Activated CD4-positive, alpha-beta memory T cell treated with anti-CD3 and anti-CD28 coated beads for 36 hours (primary cell): Measurements from ENCODE around the gene SLC25A52. TPM values are rescaled to one million over a fixed set of nuclear protein-coding genes. Genes with fewer than 3 reads are reported as not detected.
"Not testable (repeated sequence)": the region's sequence is repeated elsewhere in the genome, so short reads cannot be mapped to it uniquely, and the experiment has no call there.

Experiments used
- CTCF ChIA-PET: fragments of 350-600 bp; sonication (Branson Sonifier 250); formaldehyde crosslinking; loops from one replicate; lab custom pipeline; 2021; ENCODE audit warnings: antibody characterized with exemption, inconsistent platforms; lab: Charles Lee
- POLR2A ChIA-PET: fragments of 350-600 bp; sonication (Branson Sonifier 250); formaldehyde crosslinking; loops from one replicate; lab custom pipeline; 2021; ENCODE audit warnings: antibody characterized with exemption; lab: Charles Lee
- DNase-seq: peaks from one replicate; pipeline ENCODE4 v3.0.0-alpha.2; 2020
- H3K27ac Mint-ChIP-seq: one replicate; pipeline ENCODE4 v1.8.0; 2021; ENCODE audit warnings: mixed read lengths
- H3K27me3 Mint-ChIP-seq: one replicate; pipeline ENCODE4 v1.8.0; 2021; ENCODE audit warnings: mixed read lengths
- H3K36me3 Mint-ChIP-seq: one replicate; pipeline ENCODE4 v1.8.0; 2021; ENCODE audit warnings: mixed read lengths
- H3K4me1 Mint-ChIP-seq: one replicate; pipeline ENCODE4 v1.8.0; 2021; ENCODE audit warnings: low read depth, mixed read lengths
- H3K4me3 Mint-ChIP-seq: one replicate; pipeline ENCODE4 v1.8.0; 2021; ENCODE audit warnings: mild to moderate bottlenecking, mixed read lengths
- H3K9me3 Mint-ChIP-seq: one replicate; pipeline ENCODE4 v1.8.0; 2021; ENCODE audit warnings: mixed read lengths
- intact Hi-C: fragments of 100-400 bp; cut with micrococcal nuclease; formaldehyde crosslinking; loops from one replicate; pipeline ENCODE4 v1.15.1; 2023
- total RNA-seq, 2 experiments: library from RNA; stranded (reverse); gene quantifications; one replicate each; pipeline ENCODE4 v1.2.3, GENCODE V29; 2021

The SLC25A52 gene
- total RNA-seq, 2 experiments from 2014 or later, result 0.21 TPM; not detected in 1

DNA sequence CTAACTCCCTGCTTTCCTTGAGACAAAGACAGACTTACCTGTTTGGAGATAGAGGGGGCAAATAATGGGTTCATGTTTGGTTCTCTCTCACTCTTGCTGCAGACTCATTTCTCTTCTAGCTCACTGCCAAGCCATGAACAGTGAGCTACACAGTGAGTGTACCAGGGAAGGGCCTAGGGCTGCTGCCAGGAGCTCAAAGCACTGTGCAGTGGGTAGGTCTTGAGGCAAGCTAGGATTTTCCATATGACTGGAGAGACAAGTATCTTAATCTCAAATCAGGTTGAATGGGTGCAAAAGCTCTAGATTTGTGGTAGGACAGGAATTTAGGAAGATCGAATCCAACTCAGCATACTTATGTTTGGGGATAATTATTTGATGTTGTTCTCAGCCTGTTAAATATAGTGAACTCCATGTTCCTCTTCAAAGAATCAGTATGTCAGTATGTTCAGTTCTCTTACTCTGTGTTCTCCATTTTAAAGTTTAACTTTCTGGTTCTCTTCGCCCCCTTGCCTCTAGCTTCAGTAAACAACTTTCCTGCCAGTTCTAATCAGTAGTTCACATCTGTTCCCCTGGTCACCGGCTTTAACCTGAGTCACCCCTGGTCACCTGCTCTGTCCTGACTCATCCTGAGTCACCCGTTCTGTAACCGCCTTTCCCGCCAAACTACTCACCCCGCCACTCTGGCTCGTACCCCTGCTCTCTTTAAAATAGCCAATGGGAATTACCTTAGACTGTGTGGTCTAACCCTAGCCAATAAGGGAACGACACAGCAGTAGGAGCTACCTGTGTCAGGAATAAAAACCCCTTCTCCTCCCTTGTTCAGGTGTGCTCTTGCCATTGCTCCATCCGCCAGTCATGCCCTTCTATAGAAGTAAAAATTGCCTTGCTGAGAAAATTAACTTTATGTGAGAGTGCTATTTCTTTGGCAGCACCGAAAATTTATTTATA, 21.9 kb downstream of the SLC25A52 start:
- Mint-ChIP-seq H3K36me3 (no peaks in the 10 kb centered on the region), H3K27me3 (no peaks in the 10 kb centered on the region), H3K27ac (no peak overlapping the region), H3K9me3 (peaks cover 12% of the 10 kb centered on the region), H3K4me1 (no peaks in the 10 kb centered on the region), H3K4me3 (no peak overlapping the region)
- intact Hi-C loops, result no loop called here
- CTCF ChIA-PET, result interaction anchor here (0.9 to 1.5 kb wide), 3 partner anchors 14 to 239 kb away, joined by 3 to 4 read pairs (median 3); no protein-coding TSS in a partner anchor
- no peak for DNase-seq
- POLR2A ChIA-PET, result no interaction called here

DNA sequence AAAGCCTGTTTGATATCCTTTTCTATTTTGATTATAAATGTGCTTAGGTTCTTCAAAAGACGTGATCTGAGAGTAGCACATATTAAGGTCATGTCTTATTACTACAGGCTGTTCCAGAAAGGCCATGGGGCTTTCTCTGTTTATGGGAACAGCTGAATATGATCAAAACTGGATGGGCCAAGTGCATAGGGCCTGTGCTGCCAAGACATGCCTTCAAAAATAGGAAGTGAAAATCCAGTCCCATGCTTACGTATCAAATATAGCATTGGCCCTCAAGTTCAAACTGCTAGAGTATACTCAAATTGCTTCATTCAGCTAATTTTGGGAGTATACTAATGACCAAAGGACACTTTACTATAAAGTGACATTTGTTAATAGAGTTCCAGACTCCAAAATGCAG, 24.1 kb downstream of the SLC25A52 start:
- POLR2A ChIA-PET, result no interaction called here
- no peaks in the 10 kb centered on the region for H3K36me3 Mint-ChIP-seq
- intact Hi-C loops, result no loop called here
- CTCF ChIA-PET, result interaction anchor here (1.3 to 1.4 kb wide), 2 partner anchors 14 kb away, joined by 3 to 6 read pairs; no protein-coding TSS in a partner anchor
- H3K9me3 Mint-ChIP-seq, result peaks cover 12% of the 10 kb centered on the region
- no peak overlapping the region for H3K27ac Mint-ChIP-seq
- no peak for DNase-seq
- H3K4me3 Mint-ChIP-seq, result no peak overlapping the region
- H3K27me3 Mint-ChIP-seq, result no peaks in the 10 kb centered on the region
- H3K4me1 Mint-ChIP-seq, result no peaks in the 10 kb centered on the region

DNA sequence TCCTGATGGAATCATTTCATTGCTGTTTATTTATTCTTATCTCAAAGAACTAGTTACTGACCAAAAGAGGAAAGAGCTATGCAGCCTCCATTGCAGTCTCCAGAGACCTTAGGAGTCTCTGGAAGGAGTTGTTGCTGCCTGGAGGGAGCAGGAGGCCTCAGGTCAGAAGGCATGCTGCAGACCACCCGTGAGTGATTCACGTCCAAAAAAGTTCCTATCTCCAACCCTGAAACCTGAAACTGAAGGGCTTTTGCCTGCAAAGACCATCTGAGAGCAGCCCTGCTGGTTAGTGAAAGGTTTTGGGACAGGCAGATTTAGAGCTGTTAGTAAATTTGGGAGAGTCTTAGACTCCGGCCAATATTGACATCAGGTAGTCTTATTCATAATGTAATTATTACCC, 29.1 kb downstream of the SLC25A52 start:
- Mint-ChIP-seq H3K9me3 (peaks cover 5% of the 10 kb centered on the region), H3K36me3 (no peaks in the 10 kb centered on the region), H3K4me3 (no peak overlapping the region), H3K27me3 (peaks cover 9% of the 10 kb centered on the region), H3K27ac (no peak overlapping the region), H3K4me1 (no peaks in the 10 kb centered on the region)
- no peak for DNase-seq
- ChIA-PET POLR2A (no interaction called here), CTCF (interaction anchor here (0.6 to 4.8 kb wide), 2 partner anchors 9 to 175 kb away, joined by 4 to 27 read pairs; no protein-coding TSS in a partner anchor)
- intact Hi-C loops, result no loop called here

DNA sequence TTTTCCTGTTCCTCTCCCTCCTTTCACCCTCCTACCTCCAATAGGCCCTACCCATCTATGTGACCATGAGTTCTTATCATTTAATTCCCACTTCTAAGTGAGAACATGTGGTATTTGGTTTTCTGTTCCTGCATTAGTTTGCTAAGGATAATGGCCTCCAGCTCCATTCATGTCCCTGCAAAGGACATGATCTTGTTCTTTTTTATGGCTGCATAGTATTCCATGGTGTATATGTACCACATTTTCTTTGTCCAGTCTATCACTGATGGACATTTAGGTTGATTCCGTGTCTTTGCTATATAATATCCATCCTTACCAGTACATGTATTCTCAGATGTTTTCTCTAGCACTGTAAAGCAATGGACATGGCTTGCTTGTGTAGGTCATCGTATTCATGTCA, 31.5 kb downstream of the SLC25A52 start:
- H3K4me3 Mint-ChIP-seq, H3K4me1 Mint-ChIP-seq, POLR2A ChIA-PET, H3K27ac Mint-ChIP-seq, H3K36me3 Mint-ChIP-seq, intact Hi-C loops, CTCF ChIA-PET, DNase-seq, H3K9me3 Mint-ChIP-seq: not testable (repeated sequence)
- H3K27me3 Mint-ChIP-seq, result peaks cover 16% of the 10 kb centered on the region

DNA sequence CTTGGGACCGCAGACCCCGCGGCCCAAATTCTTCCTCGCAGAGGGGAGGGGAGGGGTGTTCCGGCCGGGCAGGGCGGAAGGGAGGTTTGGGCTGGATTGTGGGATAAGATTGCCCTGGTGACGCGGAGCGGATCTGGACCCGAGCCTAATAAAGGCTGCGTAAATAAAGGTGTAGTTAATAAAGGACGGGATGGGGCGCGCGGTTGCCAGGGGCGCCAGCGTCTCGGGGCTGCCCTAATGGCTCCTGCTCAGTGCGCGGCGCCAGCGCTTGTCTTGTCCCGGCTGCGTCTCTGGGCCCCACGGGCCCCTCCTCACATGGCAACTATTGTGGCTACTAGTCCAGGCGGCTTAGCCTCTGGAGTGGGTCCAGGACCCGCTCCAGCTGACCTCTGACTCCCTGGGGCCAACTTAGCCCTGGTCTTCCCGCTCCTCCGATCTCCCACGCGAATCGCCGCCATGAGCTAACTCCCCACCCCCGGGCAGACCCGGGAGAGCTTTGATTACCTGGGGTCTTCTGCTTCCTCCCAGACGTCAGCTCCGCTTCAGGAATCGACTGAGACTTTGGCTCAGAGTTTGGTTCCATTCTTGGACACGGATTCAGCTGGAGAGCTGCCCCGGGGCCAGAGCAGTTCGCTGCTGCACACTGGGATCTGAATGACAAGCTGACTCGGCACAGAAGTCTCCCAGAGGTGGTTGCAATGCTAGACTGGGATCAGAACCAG, 36.5 kb downstream of the SLC25A52 start:
- no peak for DNase-seq
- intact Hi-C loops, result loop anchor here (2.0 kb wide), 1 partner anchor 65 kb away; no protein-coding TSS in a partner anchor

DNA sequence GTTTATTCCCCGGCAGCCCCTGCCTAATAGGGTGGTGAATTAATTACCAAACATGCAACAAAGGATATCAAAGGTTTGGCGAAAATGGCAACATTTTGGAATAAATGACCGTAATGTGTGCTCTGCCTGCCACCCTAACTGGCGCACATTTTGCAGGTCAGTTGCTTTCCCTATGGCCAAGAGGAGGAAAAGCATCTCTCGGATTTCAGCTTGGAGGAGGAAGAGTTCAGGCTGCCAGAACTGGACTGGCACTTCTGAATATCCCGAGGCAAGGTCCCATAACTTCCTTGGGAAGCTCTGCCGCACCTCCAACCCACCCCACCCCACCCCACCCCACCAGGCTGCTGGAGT, 37.1 kb downstream of the SLC25A52 start:
- ChIA-PET POLR2A (no interaction called here), CTCF (interaction anchor here (0.8 to 8.9 kb wide), 15 partner anchors 9 to 254 kb away, joined by 3 to 186 read pairs (median 3); no protein-coding TSS in a partner anchor)
- H3K27ac Mint-ChIP-seq, result no peak overlapping the region
- H3K27me3 Mint-ChIP-seq, result peaks cover 20% of the 10 kb centered on the region
- no peak overlapping the region for H3K4me3 Mint-ChIP-seq
- intact Hi-C loops, result loop anchor here (2.0 kb wide), 1 partner anchor 65 kb away; no protein-coding TSS in a partner anchor
- H3K36me3 Mint-ChIP-seq, result no peaks in the 10 kb centered on the region
- peaks cover 11% of the 10 kb centered on the region for H3K9me3 Mint-ChIP-seq
- peaks cover 5% of the 10 kb centered on the region for H3K4me1 Mint-ChIP-seq
- DNase-seq, result no peak

More for the DNA sequence above, 36.5 kb downstream of the SLC25A52 start:
- Mint-ChIP-seq H3K36me3 (no peaks in the 10 kb centered on the region), H3K9me3 (peaks cover 9% of the 10 kb centered on the region), H3K27me3 (peaks cover 21% of the 10 kb centered on the region), H3K27ac (no peak overlapping the region), H3K4me3 (peak overlapping the region; percentile 53), H3K4me1 (peaks cover 5% of the 10 kb centered on the region)
- ChIA-PET CTCF (interaction anchor here (1.1 to 8.9 kb wide), 9 partner anchors 8 to 174 kb away, joined by 3 to 186 read pairs (median 4); no protein-coding TSS in a partner anchor), POLR2A (no interaction called here)

DNA sequence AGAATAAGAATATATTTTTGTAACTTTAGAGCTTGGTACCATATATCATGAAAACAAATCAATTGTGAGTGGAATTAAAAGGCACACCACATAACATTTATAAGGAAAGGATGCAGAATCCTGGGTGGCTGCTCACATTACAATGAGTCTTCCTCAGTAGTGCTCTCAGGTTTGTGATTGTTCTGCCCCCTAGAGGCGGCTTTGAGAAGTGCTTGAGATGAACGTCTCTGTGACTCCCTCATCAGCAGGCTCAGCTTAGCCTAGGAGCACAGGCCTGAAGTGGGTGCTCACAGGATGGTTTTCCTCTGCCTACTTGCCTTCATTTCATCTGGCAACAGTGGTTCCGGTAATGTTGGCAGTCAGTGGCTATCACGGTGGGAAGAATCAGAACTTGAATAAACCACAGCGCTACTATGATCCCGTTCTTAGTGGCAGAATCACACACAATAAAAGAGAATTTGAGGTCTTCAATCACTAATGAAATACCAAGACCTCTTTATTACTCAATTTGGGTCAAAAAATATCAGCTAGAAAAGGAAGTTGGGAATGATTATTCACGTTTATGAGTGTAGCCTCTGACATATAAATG, 38.2 kb downstream of the SLC25A52 start:
- peak; percentile 87 for DNase-seq
- CTCF ChIA-PET, result interaction anchor here (0.6 to 8.9 kb wide), 28 partner anchors 10 to 255 kb away, joined by 3 to 186 read pairs (median 4); no protein-coding TSS in a partner anchor
- H3K9me3 Mint-ChIP-seq, result peaks cover 11% of the 10 kb centered on the region
- peaks cover 5% of the 10 kb centered on the region for H3K4me1 Mint-ChIP-seq
- no peak overlapping the region for H3K27ac Mint-ChIP-seq
- no peak overlapping the region for H3K4me3 Mint-ChIP-seq
- H3K27me3 Mint-ChIP-seq, result peaks cover 20% of the 10 kb centered on the region
- intact Hi-C loops, result loop anchor here (1.0 to 2.0 kb wide), 2 partner anchors 64 to 166 kb away; no protein-coding TSS in a partner anchor
- POLR2A ChIA-PET, result no interaction called here
- no peaks in the 10 kb centered on the region for H3K36me3 Mint-ChIP-seq

DNA sequence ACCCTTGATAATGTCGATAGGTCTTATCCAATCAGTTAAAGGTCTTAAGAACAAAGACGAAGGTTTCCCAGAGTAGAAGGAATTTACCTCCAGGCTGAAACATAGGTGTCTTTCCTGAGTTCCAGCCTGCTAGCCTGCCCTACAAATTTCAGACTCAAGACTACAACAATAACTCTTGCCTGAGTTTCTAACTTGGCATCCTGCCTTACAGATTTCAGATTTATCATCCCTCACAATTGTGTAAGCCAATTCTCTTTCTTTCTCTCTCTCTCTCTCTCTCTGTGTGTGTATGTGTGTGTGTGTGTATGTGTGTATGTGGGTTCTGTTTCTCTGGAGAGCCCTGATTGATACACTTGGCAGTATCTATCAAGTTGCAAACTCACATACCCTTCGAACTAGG, 39.1 kb downstream of the SLC25A52 start:
- Mint-ChIP-seq H3K4me1 (peaks cover 5% of the 10 kb centered on the region), H3K9me3 (peaks cover 11% of the 10 kb centered on the region), H3K27me3 (peaks cover 16% of the 10 kb centered on the region), H3K27ac (no peak overlapping the region), H3K4me3 (no peak overlapping the region), H3K36me3 (no peaks in the 10 kb centered on the region)
- DNase-seq, result no peak
- intact Hi-C loops, result no loop called here
- ChIA-PET CTCF (interaction anchor here (0.6 to 8.9 kb wide), 17 partner anchors 11 to 176 kb away, joined by 3 to 186 read pairs (median 5); no protein-coding TSS in a partner anchor), POLR2A (no interaction called here)

DNA sequence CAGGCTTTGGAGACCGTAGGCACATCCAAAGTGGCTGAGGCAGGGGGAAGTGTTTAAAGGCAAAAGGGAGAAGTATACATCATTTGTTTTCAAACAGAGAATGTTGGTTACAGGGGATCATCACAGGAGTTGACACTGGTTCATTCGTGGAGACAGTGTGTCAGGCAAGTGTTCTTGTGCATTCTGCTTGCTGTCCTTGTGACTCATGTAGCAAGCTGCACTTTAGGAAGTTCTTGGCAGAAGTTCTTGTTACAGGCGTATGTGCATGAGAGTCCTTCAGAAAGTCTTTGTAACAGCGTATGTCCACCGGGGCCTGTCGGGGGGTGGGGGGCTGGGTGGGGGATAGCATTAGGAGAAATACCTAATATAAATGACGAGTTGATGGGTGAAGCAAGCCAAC, 39.8 kb downstream of the SLC25A52 start:
- CTCF ChIA-PET, result interaction anchor here (4.6 to 8.9 kb wide), 2 partner anchors 11 to 161 kb away, joined by 27 to 186 read pairs; no protein-coding TSS in a partner anchor
- Mint-ChIP-seq H3K4me3 (no peak overlapping the region), H3K27me3 (peaks cover 16% of the 10 kb centered on the region), H3K9me3 (peaks cover 11% of the 10 kb centered on the region), H3K4me1 (peaks cover 5% of the 10 kb centered on the region), H3K36me3 (no peaks in the 10 kb centered on the region), H3K27ac (no peak overlapping the region)
- POLR2A ChIA-PET, result no interaction called here
- intact Hi-C loops, result no loop called here
- no peak for DNase-seq

DNA sequence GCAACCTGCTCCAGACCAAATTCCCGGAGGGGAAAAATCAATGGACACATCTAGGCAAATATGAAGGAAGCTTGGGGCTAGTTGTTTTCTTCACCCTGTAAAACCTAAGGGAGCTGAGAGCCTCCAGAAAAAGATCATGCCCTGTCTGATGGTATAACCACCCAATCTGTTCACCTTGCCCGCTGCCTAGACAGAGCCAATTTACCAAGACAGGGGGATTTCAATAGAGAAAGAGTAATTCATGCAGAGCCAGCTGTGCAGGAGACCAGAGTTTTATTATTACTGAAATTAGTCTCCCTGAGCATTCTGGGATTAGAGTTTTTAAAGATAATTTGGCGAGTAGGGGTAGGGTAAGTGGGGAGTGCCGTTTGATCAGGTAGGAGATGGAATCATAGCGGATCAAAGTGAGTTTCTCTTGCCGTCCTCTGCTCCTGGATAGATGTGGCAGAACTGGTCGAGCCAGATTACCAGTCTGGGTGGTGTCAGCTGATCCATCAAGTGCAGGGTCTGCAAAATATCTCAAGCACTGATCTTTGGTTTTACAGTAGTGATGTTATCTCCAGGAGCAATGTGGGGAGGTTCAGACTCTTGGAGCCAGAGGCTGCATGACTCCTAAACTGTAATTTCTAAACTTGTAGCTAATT, 41.2 kb downstream of the SLC25A52 start:
- Mint-ChIP-seq H3K4me1 (peaks cover 4% of the 10 kb centered on the region), H3K27ac (no peak overlapping the region), H3K9me3 (peaks cover 11% of the 10 kb centered on the region), H3K36me3 (no peaks in the 10 kb centered on the region), H3K27me3 (peaks cover 12% of the 10 kb centered on the region), H3K4me3 (no peak overlapping the region)
- intact Hi-C loops, result no loop called here
- DNase-seq, result no peak
- ChIA-PET CTCF (interaction anchor here (8.9 kb wide), 1 partner anchor 160 kb away, joined by 186 read pairs; no protein-coding TSS in a partner anchor), POLR2A (no interaction called here)

DNA sequence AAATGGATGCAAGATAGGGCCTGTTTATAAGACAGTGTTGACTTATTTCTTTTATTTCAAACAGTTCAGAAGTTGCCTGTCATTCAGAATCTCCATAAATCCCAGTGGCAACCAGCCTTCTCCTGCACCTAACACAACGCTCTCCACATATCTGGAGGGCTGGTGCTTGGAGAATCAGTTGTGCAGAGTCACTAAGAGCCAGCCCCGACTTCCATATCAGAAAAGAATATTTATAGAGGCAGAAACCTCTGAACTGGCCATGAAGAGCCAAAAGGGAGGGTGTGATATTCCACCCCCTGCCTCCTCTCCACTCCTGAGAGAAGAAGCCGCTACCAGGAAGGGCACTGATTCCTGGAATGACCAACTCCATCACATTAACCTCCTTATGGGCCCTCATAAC, 42.3 kb downstream of the SLC25A52 start:
- no peaks in the 10 kb centered on the region for H3K4me1 Mint-ChIP-seq
- H3K27ac Mint-ChIP-seq, result no peak overlapping the region
- ChIA-PET CTCF (interaction anchor here (8.9 kb wide), 1 partner anchor 159 kb away, joined by 186 read pairs; no protein-coding TSS in a partner anchor), POLR2A (no interaction called here)
- peaks cover 11% of the 10 kb centered on the region for H3K9me3 Mint-ChIP-seq
- peaks cover 3% of the 10 kb centered on the region for H3K27me3 Mint-ChIP-seq
- no peak overlapping the region for H3K4me3 Mint-ChIP-seq
- intact Hi-C loops, result no loop called here
- no peak for DNase-seq
- no peaks in the 10 kb centered on the region for H3K36me3 Mint-ChIP-seq
